NOMO-1 treated with DMSO at 0.1 percent for 48 hours (cell line): ENCODE results near the gene PHAF1.

Source experiments
- DNase-seq: peaks from one replicate; lab custom pipeline; 2025; ENCODE audit not compliant: unreplicated experiment; lab: John Stamatoyannopoulos, UW

PHAF1 gene

GRCh38 chr16:67191995-67192681 is 82.4 kb downstream of the PHAF1 start, which contains the start of gene E2F4:
Gene E2F4 (plus strand): TSS chr16:67192155. CDS start chr16:67192228, 73 bp downstream.
- peak; percentile 95 for DNase-seq

- no peak for DNase-seq
Observed at GRCh38 chr16:67192781-67193361, 83.1 kb downstream of the PHAF1 start.

DNA sequence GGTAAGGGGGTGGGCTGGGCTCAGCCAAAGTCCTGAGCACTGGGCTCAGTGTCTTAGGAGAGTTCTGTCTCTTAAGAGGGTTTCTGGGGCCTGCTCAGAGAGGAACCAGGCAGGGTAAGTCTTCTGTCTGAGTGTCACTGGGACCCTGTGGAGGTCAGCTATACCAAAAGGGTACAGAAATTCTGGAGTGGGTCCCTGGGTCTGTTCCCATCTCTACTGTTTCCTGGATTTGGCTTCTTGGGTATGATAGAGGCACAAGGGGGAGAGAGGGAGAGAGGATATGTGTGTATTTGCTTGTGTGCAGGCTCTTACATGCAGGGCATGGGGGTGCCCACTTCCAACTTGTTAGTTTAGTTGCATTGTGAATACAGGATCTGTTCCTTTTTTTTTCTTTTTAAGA is 83.8 kb downstream of the PHAF1 start:
- no peak for DNase-seq

DNA sequence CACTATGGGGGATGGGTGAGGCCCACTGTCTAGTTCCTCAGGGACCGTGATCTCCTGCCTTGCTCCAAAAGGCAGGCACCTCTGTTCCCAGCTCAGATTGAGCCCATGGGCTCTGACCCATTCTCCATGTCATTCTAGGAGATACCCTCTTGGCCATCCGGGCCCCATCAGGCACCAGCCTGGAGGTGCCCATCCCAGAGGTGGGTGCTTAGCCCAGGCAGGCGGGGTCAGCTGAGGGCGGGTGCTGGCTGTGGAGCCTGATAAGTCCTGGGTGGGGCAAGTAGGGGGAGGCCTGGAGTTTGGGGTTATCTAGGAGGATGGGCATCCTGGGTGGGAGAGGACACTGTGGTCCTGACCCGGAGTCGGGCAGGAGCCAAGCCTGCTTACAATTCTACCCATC is 84.5 kb downstream of the PHAF1 start:
- no peak for DNase-seq

DNA sequence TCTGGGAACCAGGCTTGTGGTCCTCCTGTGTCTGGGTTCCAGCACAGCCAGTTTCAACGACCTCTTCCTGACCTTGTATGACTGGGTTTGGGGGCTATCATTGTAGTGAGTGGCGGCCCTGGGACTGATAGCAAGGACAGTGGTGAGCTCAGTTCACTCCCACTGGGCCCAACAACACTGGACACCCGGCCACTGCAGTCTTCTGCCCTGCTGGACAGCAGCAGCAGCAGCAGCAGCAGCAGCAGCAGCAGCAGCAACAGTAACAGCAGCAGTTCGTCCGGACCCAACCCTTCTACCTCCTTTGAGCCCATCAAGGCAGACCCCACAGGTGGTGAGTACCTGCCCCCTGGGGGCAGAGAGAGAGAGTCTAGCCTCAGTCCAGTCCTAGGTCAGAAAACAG is 85.9 kb downstream of the PHAF1 start:
- no peak for DNase-seq

- no peak for DNase-seq
Observed at GRCh38 chr16:67196881-67197280, 87.1 kb downstream of the PHAF1 start.

DNA sequence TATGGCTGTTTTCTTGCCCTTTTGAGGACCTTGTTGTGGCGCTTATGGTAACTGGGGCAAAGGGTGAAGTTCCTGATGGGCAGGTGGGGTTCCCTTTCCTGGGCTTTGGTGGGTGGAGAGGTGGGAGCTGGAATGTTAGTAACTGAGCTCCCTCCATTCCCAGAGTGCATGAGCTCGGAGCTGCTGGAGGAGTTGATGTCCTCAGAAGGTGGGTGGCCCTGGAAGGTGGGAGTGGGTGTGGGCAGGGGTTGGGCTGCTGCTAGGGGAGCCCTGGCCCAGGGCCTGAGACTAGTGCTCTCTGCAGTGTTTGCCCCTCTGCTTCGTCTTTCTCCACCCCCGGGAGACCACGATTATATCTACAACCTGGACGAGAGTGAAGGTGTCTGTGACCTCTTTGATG is 88.0 kb downstream of the PHAF1 start:
- no peak for DNase-seq
